GM23338 (cell line): Measurements from ENCODE around the gene MEPE. TPM values are rescaled to one million over a fixed set of nuclear protein-coding genes. Genes with fewer than 3 reads are reported as not detected.

Experiments used
- ATAC-seq: fragments of 200-7000 bp; cut with Tn5 transposase; 3 replicates; pipeline ENCODE4 v1.9.1; 2020
- DNase-seq: peaks from one replicate; pipeline ENCODE4 v3.0.0-alpha.2; 2015; ENCODE audit warnings: low spot score
- H2AFZ ChIP-seq: fragments of 200-600 bp; sonication (generic); 2 replicates; pipeline ENCODE4 v1.8.0; 2016; ENCODE audit warnings: antibody characterized with exemption, mild to moderate bottlenecking, moderate library complexity
- H3F3A ChIP-seq: fragments of 200-600 bp; sonication (generic); replicated peaks from 2 replicates; pipeline ENCODE4 v1.8.0; 2017; ENCODE audit warnings: antibody characterized with exemption, mixed run types, low read depth
- H3K27ac ChIP-seq: fragments of 200-600 bp; sonication (generic); 2 replicates; pipeline ENCODE4 v1.6.1; 2016; ENCODE audit warnings: low read depth
- H3K27me3 ChIP-seq: fragments of 200-600 bp; sonication (generic); 2 replicates; pipeline ENCODE4 v1.8.0; 2016; ENCODE audit warnings: mild to moderate bottlenecking, mixed run types, moderate library complexity; ENCODE audit not compliant: insufficient read depth
- H3K36me3 ChIP-seq: fragments of 200-600 bp; sonication (generic); 2 replicates; pipeline ENCODE4 v1.8.0; 2016; ENCODE audit warnings: mild to moderate bottlenecking; ENCODE audit not compliant: insufficient read depth
- H3K4me1 ChIP-seq: fragments of 200-600 bp; sonication (generic); 2 replicates; pipeline ENCODE4 v1.8.0; 2016; ENCODE audit warnings: mild to moderate bottlenecking, moderate library complexity; ENCODE audit not compliant: insufficient read depth
- H3K4me2 ChIP-seq: fragments of 200-600 bp; sonication (generic); 2 replicates; pipeline ENCODE4 v1.7.1; 2017; ENCODE audit warnings: mixed run types
- H3K4me3 ChIP-seq: fragments of 200-600 bp; sonication (generic); 2 replicates; pipeline ENCODE4 v1.6.1; 2016; ENCODE audit warnings: mixed run types
- H3K79me2 ChIP-seq: fragments of 200-600 bp; sonication (generic); replicated peaks from 2 replicates; pipeline ENCODE4 v1.8.0; 2017; ENCODE audit warnings: mild to moderate bottlenecking; ENCODE audit not compliant: insufficient read depth
- H3K9me2 ChIP-seq: fragments of 200-600 bp; sonication (generic); 2 replicates; pipeline ENCODE4 v1.8.0; 2017; ENCODE audit not compliant: insufficient read depth
- H4K20me1 ChIP-seq: fragments of 200-600 bp; sonication (generic); replicated peaks from 2 replicates; pipeline ENCODE4 v1.8.0; 2017; ENCODE audit warnings: mild to moderate bottlenecking; ENCODE audit not compliant: insufficient read depth
- H3K27ac Mint-ChIP-seq: 2 replicates; pipeline ENCODE4 v1.8.0; 2020; ENCODE audit warnings: inconsistent platforms, mild to moderate bottlenecking, moderate library complexity, mixed read lengths
- H3K27me3 Mint-ChIP-seq: 3 replicates; pipeline ENCODE4 v1.8.0; 2022; ENCODE audit warnings: low read depth, mild to moderate bottlenecking, moderate library complexity, mixed read lengths, inconsistent platforms; ENCODE audit not compliant: insufficient read depth, poor library complexity
- H3K36me3 Mint-ChIP-seq: 3 replicates; pipeline ENCODE4 v1.8.0; 2021; ENCODE audit warnings: low read depth, mild to moderate bottlenecking, inconsistent platforms, moderate library complexity, mixed read lengths
- H3K4me1 Mint-ChIP-seq: 3 replicates; pipeline ENCODE4 v1.8.0; 2020; ENCODE audit warnings: mild to moderate bottlenecking, inconsistent platforms, mixed read lengths
- H3K4me3 Mint-ChIP-seq: 3 replicates; pipeline ENCODE4 v1.8.0; 2021; ENCODE audit warnings: moderate library complexity, mild to moderate bottlenecking, inconsistent platforms, mixed read lengths
- H3K9me3 Mint-ChIP-seq: 3 replicates; pipeline ENCODE4 v1.8.0; 2020; ENCODE audit warnings: moderate library complexity, mild to moderate bottlenecking, inconsistent platforms, mixed read lengths
- CREB1 ChIP-seq: fragments of 250-450 bp; sonication (Bioruptor Pico); IDR thresholded peaks from 2 replicates; pipeline ENCODE4 v1.5.0; 2020; ENCODE audit warnings: low read depth, mild to moderate bottlenecking, moderate library complexity
- EZH2 ChIP-seq: fragments of 200-600 bp; sonication (generic); IDR thresholded peaks from one replicate; pipeline ENCODE4 v1.8.0; 2017; ENCODE audit warnings: antibody characterized with exemption, mild to moderate bottlenecking, low read depth; ENCODE audit not compliant: unreplicated experiment
- EZH2phosphoT487 ChIP-seq: fragments of 200-600 bp; sonication (generic); IDR thresholded peaks from one replicate; pipeline ENCODE4 v1.8.1; 2018; ENCODE audit warnings: antibody characterized with exemption; ENCODE audit not compliant: unreplicated experiment
- JUNB ChIP-seq: IDR thresholded peaks from one replicate; pipeline ENCODE4 v1.6.1; 2016; ENCODE audit warnings: antibody characterized with exemption; ENCODE audit not compliant: unreplicated experiment
- NANOG ChIP-seq: IDR thresholded peaks from 2 replicates; pipeline ENCODE4 v1.6.1; 2016; ENCODE audit warnings: antibody characterized with exemption, borderline replicate concordance
- POLR2AphosphoS5 ChIP-seq: IDR thresholded peaks from 2 replicates; pipeline ENCODE4 v1.6.1; 2016; ENCODE audit warnings: antibody characterized with exemption, low read depth
- REST ChIP-seq: IDR thresholded peaks from one replicate; pipeline ENCODE4 v1.6.1; 2018; ENCODE audit warnings: antibody characterized with exemption; ENCODE audit not compliant: unreplicated experiment
- STAT1 ChIP-seq: IDR thresholded peaks from one replicate; pipeline ENCODE4 v1.6.1; 2016; ENCODE audit warnings: antibody characterized with exemption; ENCODE audit not compliant: unreplicated experiment
- ZNF114 ChIP-seq: fragments of 250-450 bp; sonication (Bioruptor Pico); IDR thresholded peaks from 2 replicates; pipeline ENCODE4 v1.5.0; 2020; ENCODE audit warnings: mild to moderate bottlenecking, moderate library complexity
- ZNF331 ChIP-seq: fragments of 250-450 bp; sonication (Bioruptor Pico); IDR thresholded peaks from 2 replicates; pipeline ENCODE4 v1.5.0; 2020; ENCODE audit warnings: low read depth, mild to moderate bottlenecking, moderate library complexity
- polyA plus RNA-seq: library from polyadenylated mRNA; unstranded; fragments of >200 nt; fragmentation: Nextera tagmentation; extraction: Ambion mirVana; gene quantifications from 2 replicates; pipeline ENCODE4 v1.2.1, GENCODE V29; 2016
- total RNA-seq: library from RNA; depleted of rRNA; stranded (reverse); fragments of >200 nt; shearing (Covaris generic); gene quantifications from 2 replicates; pipeline ENCODE4 v1.2.3, GENCODE V29; 2014
- TF ChIP-seq, protein P1 (sequence below), 2 experiments: fragments of 200-600 bp in 1 of 2; sonication (generic) in 1 of 2; conservative IDR thresholded peaks; 2 replicates each; pipeline versions ENCODE4 v1.5.1 to v1.6.1; 2016 to 2017; ENCODE audit warnings: antibody characterized with exemption in 2 of 2, low read depth in 2 of 2, mild to moderate bottlenecking in 2 of 2, moderate library complexity in 1 of 2
- TF ChIP-seq, protein P2 (sequence below): fragments of 250-450 bp; sonication (Bioruptor Pico); IDR thresholded peaks from 2 replicates; pipeline ENCODE4 v1.5.0; 2020; ENCODE audit warnings: mild to moderate bottlenecking, moderate library complexity
- TF ChIP-seq, protein P3 (sequence below): IDR thresholded peaks from 2 replicates; pipeline ENCODE4 v1.6.1; 2016; ENCODE audit warnings: antibody characterized with exemption

The MEPE gene
- total and polyA plus RNA-seq, 2 experiments from 2014 or later, result not detected

- Histone ChIP-seq H4K20me1 (no peaks in the 10 kb centered on the region), H3K4me1 (peaks cover 5% of the 10 kb centered on the region; the same call in 1 of the 2 replicates), H3K4me3 (no peak overlapping the region), H3K9me2 (no peaks in the 10 kb centered on the region), H3K4me2 (no peak overlapping the region), H3K27ac (no peak overlapping the region), H3K36me3 (no peaks in the 10 kb centered on the region), H3K27me3 (no peaks in the 10 kb centered on the region), H3F3A (no peaks in the 10 kb centered on the region), H3K79me2 (no peaks in the 10 kb centered on the region), H2AFZ (no peak overlapping the region)
- no peak overlapping the region for H3K4me3 Mint-ChIP-seq
- no peak overlapping the region for H3K27ac Mint-ChIP-seq
- H3K4me1 Mint-ChIP-seq, result no peaks in the 10 kb centered on the region
- TF ChIP-seq EZH2phosphoT487, result no peak
- TF ChIP-seq, protein P1, sequence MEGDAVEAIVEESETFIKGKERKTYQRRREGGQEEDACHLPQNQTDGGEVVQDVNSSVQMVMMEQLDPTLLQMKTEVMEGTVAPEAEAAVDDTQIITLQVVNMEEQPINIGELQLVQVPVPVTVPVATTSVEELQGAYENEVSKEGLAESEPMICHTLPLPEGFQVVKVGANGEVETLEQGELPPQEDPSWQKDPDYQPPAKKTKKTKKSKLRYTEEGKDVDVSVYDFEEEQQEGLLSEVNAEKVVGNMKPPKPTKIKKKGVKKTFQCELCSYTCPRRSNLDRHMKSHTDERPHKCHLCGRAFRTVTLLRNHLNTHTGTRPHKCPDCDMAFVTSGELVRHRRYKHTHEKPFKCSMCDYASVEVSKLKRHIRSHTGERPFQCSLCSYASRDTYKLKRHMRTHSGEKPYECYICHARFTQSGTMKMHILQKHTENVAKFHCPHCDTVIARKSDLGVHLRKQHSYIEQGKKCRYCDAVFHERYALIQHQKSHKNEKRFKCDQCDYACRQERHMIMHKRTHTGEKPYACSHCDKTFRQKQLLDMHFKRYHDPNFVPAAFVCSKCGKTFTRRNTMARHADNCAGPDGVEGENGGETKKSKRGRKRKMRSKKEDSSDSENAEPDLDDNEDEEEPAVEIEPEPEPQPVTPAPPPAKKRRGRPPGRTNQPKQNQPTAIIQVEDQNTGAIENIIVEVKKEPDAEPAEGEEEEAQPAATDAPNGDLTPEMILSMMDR (conservative IDR thresholded peaks at IDR 0.05; ENCODE audit: low read depth in 2 of 2), result no peak
- no peak for TF ChIP-seq NANOG
- no peak for TF ChIP-seq REST
- no peak for TF ChIP-seq STAT1
- TF ChIP-seq, protein P2, sequence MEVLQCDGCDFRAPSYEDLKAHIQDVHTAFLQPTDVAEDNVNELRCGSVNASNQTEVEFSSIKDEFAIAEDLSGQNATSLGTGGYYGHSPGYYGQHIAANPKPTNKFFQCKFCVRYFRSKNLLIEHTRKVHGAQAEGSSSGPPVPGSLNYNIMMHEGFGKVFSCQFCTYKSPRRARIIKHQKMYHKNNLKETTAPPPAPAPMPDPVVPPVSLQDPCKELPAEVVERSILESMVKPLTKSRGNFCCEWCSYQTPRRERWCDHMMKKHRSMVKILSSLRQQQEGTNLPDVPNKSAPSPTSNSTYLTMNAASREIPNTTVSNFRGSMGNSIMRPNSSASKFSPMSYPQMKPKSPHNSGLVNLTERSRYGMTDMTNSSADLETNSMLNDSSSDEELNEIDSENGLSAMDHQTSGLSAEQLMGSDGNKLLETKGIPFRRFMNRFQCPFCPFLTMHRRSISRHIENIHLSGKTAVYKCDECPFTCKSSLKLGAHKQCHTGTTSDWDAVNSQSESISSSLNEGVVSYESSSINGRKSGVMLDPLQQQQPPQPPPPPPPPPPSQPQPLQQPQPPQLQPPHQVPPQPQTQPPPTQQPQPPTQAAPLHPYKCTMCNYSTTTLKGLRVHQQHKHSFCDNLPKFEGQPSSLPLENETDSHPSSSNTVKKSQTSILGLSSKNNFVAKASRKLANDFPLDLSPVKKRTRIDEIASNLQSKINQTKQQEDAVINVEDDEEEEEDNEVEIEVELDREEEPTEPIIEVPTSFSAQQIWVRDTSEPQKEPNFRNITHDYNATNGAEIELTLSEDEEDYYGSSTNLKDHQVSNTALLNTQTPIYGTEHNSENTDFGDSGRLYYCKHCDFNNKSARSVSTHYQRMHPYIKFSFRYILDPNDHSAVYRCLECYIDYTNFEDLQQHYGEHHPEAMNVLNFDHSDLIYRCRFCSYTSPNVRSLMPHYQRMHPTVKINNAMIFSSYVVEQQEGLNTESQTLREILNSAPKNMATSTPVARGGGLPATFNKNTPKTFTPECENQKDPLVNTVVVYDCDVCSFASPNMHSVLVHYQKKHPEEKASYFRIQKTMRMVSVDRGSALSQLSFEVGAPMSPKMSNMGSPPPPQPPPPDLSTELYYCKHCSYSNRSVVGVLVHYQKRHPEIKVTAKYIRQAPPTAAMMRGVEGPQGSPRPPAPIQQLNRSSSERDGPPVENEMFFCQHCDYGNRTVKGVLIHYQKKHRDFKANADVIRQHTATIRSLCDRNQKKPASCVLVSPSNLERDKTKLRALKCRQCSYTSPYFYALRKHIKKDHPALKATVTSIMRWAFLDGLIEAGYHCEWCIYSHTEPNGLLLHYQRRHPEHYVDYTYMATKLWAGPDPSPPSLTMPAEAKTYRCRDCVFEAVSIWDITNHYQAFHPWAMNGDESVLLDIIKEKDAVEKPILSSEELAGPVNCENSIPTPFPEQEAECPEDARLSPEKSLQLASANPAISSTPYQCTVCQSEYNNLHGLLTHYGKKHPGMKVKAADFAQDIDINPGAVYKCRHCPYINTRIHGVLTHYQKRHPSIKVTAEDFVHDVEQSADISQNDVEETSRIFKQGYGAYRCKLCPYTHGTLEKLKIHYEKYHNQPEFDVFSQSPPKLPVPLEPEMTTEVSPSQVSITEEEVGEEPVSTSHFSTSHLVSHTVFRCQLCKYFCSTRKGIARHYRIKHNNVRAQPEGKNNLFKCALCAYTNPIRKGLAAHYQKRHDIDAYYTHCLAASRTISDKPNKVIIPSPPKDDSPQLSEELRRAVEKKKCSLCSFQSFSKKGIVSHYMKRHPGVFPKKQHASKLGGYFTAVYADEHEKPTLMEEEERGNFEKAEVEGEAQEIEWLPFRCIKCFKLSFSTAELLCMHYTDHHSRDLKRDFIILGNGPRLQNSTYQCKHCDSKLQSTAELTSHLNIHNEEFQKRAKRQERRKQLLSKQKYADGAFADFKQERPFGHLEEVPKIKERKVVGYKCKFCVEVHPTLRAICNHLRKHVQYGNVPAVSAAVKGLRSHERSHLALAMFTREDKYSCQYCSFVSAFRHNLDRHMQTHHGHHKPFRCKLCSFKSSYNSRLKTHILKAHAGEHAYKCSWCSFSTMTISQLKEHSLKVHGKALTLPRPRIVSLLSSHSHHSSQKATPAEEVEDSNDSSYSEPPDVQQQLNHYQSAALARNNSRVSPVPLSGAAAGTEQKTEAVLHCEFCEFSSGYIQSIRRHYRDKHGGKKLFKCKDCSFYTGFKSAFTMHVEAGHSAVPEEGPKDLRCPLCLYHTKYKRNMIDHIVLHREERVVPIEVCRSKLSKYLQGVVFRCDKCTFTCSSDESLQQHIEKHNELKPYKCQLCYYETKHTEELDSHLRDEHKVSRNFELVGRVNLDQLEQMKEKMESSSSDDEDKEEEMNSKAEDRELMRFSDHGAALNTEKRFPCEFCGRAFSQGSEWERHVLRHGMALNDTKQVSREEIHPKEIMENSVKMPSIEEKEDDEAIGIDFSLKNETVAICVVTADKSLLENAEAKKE (CRISPR knock-in tag), result no peak
- no peak for TF ChIP-seq POLR2AphosphoS5
- no peak for TF ChIP-seq JUNB
- no peak for TF ChIP-seq EZH2
- TF ChIP-seq, protein P3, sequence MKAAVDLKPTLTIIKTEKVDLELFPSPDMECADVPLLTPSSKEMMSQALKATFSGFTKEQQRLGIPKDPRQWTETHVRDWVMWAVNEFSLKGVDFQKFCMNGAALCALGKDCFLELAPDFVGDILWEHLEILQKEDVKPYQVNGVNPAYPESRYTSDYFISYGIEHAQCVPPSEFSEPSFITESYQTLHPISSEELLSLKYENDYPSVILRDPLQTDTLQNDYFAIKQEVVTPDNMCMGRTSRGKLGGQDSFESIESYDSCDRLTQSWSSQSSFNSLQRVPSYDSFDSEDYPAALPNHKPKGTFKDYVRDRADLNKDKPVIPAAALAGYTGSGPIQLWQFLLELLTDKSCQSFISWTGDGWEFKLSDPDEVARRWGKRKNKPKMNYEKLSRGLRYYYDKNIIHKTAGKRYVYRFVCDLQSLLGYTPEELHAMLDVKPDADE, result no peak
- no peak for TF ChIP-seq ZNF114 (CRISPR knock-in tag)
- no peak for TF ChIP-seq CREB1 (CRISPR knock-in tag)
- TF ChIP-seq ZNF331 (CRISPR knock-in tag), result no peak
- ATAC-seq (no peak), DNase-seq (no peak)
- no peaks in the 10 kb centered on the region; the same call in 2 of the 3 replicates for H3K9me3 Mint-ChIP-seq
- no peaks in the 10 kb centered on the region for H3K27me3 Mint-ChIP-seq
- H3K36me3 Mint-ChIP-seq, result no peaks in the 10 kb centered on the region
Observed at GRCh38 chr4:87807402-87807801, 25.4 kb upstream of the MEPE start.
